Mesenchymal stem cell (in vitro differentiated cells and primary cell): Measurements from ENCODE around the gene ARHGEF40.

Source experiments
- DNase-seq: peaks from one replicate; pipeline ENCODE4 v3.0.0-alpha.2; 2013
- H2AFZ ChIP-seq: one replicate; pipeline ENCODE4 v1.6.1; 2013; ENCODE audit warnings: low read depth, mild to moderate bottlenecking, control low read depth, inconsistent platforms, low read length, moderate library complexity
- H2AK5ac ChIP-seq: 2 replicates; pipeline ENCODE4 v1.6.1; 2013; ENCODE audit warnings: low read length, moderate library complexity, mild to moderate bottlenecking, inconsistent platforms; ENCODE audit not compliant: severe bottlenecking
- H2BK120ac ChIP-seq: one replicate; pipeline ENCODE4 v1.6.1; 2013; ENCODE audit warnings: low read depth, mild to moderate bottlenecking, inconsistent platforms, low read length, moderate library complexity
- H2BK12ac ChIP-seq, 2 experiments: one replicate each; pipeline ENCODE4 v1.6.1; 2013; ENCODE audit warnings: inconsistent platforms in 2 of 2, low read length in 2 of 2, mild to moderate bottlenecking in 2 of 2, moderate library complexity in 2 of 2, control low read depth in 1 of 2
- H2BK15ac ChIP-seq: one replicate; pipeline ENCODE4 v1.6.1; 2013; ENCODE audit warnings: mild to moderate bottlenecking, low read depth, inconsistent platforms; ENCODE audit not compliant: poor library complexity, severe bottlenecking
- H2BK5ac ChIP-seq: 2 replicates; pipeline ENCODE4 v1.6.1; 2013; ENCODE audit warnings: low read depth, mild to moderate bottlenecking, low read length, control low read depth, inconsistent platforms; ENCODE audit not compliant: poor library complexity, severe bottlenecking
- H3K14ac ChIP-seq, 2 experiments: one replicate each; pipeline ENCODE4 v1.6.1; 2013; ENCODE audit warnings: inconsistent platforms in 2 of 2, low read length in 2 of 2, control low read depth in 1 of 2, mild to moderate bottlenecking in 1 of 2, moderate library complexity in 1 of 2
- H3K18ac ChIP-seq, 2 experiments: one replicate each; pipeline ENCODE4 v1.6.1; 2013; ENCODE audit warnings: inconsistent platforms in 2 of 2, low read length in 2 of 2, control low read depth in 1 of 2, low read depth in 1 of 2, mild to moderate bottlenecking in 1 of 2
- H3K23ac ChIP-seq, 2 experiments: one replicate each; pipeline ENCODE4 v1.6.1; 2013; ENCODE audit warnings: inconsistent platforms in 2 of 2, low read length in 2 of 2, mild to moderate bottlenecking in 2 of 2, moderate library complexity in 2 of 2, control low read depth in 1 of 2
- H3K27ac ChIP-seq: 2 replicates; pipeline ENCODE4 v1.5.1; 2013; ENCODE audit warnings: mild to moderate bottlenecking, moderate library complexity, low read length, control low read depth, inconsistent platforms; ENCODE audit not compliant: poor library complexity, severe bottlenecking
- H3K27me3 ChIP-seq, 2 experiments: 2 replicates each; pipeline versions ENCODE4 v1.6.1 to v1.7.0; 2013; ENCODE audit warnings: low read length in 2 of 2, mild to moderate bottlenecking in 2 of 2, moderate library complexity in 2 of 2, control low read depth in 1 of 2, inconsistent platforms in 1 of 2; ENCODE audit not compliant: control insufficient read depth in 1 of 2, insufficient read depth in 1 of 2
- H3K36me3 ChIP-seq, 2 experiments: 2 replicates each; pipeline versions ENCODE4 v1.6.1 to v1.7.0; 2013; ENCODE audit warnings: low read length in 2 of 2, control low read depth in 1 of 2, inconsistent platforms in 1 of 2, low read depth in 1 of 2, mild to moderate bottlenecking in 1 of 2; ENCODE audit not compliant: insufficient read depth in 2 of 2, control insufficient read depth in 1 of 2
- H3K4ac ChIP-seq, 2 experiments: one replicate each; pipeline ENCODE4 v1.6.1; 2013; ENCODE audit warnings: inconsistent platforms in 2 of 2, low read length in 2 of 2, mild to moderate bottlenecking in 2 of 2, moderate library complexity in 2 of 2, control low read depth in 1 of 2, low read depth in 1 of 2
- H3K4me1 ChIP-seq: 2 replicates; pipeline ENCODE4 v1.6.1; 2013; ENCODE audit warnings: low read depth, low read length, control low read depth; ENCODE audit not compliant: control insufficient read depth, insufficient read depth
- H3K4me2 ChIP-seq: 2 replicates; pipeline ENCODE4 v1.6.1; 2013; ENCODE audit warnings: low read length, mild to moderate bottlenecking, inconsistent platforms; ENCODE audit not compliant: poor library complexity, severe bottlenecking
- H3K4me3 ChIP-seq, 2 experiments: 2 replicates each; pipeline versions ENCODE4 v1.5.1 to v1.7.0; 2013; ENCODE audit warnings: low read length in 2 of 2, mild to moderate bottlenecking in 2 of 2, control low read depth in 1 of 2, low read depth in 1 of 2; ENCODE audit not compliant: insufficient read depth in 1 of 2
- H3K79me1 ChIP-seq: replicated peaks from 2 replicates; pipeline ENCODE4 v1.6.1; 2013; ENCODE audit warnings: mild to moderate bottlenecking, control low read depth, low read length, inconsistent platforms; ENCODE audit not compliant: poor library complexity, severe bottlenecking
- H3K9ac ChIP-seq: 2 replicates; pipeline ENCODE4 v1.7.0; 2013; ENCODE audit warnings: mild to moderate bottlenecking, low read length, moderate library complexity
- H3K9me3 ChIP-seq: 2 replicates; pipeline ENCODE4 v1.7.0; 2013; ENCODE audit warnings: mild to moderate bottlenecking, low read length; ENCODE audit not compliant: control insufficient read depth
- H4K8ac ChIP-seq: one replicate; pipeline ENCODE4 v1.6.1; 2013; ENCODE audit warnings: inconsistent platforms, mild to moderate bottlenecking, low read length, moderate library complexity
- H4K91ac ChIP-seq: one replicate; pipeline ENCODE4 v1.6.1; 2013; ENCODE audit warnings: mild to moderate bottlenecking, low read length, inconsistent platforms
- WGBS: methylation state at CpG from one replicate; pipeline ENCODE4 v1.1.7; 2013; ENCODE audit warnings: mixed read lengths; 5-methylcytosine and 5-hydroxymethylcytosine counted together

ARHGEF40 gene

DNA sequence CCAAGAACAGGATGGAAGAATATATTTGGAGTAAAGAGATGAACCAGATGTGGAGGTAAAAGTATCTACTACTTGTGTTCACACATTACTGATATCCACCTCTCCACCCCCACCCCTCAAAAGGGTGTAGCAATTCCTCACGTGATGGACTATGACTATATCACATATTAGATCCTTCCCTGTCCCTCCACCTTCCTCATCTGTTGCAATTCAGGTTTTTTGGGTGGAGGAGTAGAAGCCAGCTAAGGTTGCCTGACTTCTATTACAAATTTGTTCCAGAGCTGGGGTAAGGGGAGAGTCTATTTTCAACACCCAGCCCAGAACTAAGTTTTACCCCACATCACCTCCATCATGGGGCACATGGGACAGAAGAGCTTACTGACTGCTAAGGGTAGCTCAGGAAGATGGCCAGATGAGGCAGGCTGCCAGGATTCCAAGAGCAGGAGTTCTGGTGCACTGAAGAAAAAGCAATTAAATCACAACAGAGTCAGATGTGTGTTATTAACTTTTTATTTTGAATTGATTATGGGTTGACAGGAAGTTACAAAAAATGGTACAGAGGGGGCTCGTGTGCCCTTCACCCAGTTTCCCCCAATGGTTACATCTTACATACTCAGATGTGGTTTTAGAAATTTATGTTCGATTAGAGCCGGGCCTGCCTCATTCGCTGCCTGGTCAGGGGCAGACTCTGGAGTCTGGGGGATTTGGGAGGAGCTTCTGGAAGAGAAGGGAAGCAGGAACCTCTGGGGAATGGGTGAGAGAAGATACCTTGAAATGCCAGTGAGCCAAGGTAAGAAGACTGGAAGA lies 37.6 kb upstream of the ARHGEF40 start:
- no peak overlapping the region for H3K4me3 ChIP-seq
- H3K79me1 ChIP-seq: no peaks in the 10 kb centered on the region
- no peaks in the 10 kb centered on the region for H3K4me1 ChIP-seq
- H3K14ac ChIP-seq: no peak overlapping the region
- no peak overlapping the region for H2BK15ac ChIP-seq
- H2BK12ac ChIP-seq: no peak overlapping the region
- WGBS: 56% methylated on average over 5 of the region's 5 CpGs
- H3K9ac ChIP-seq: no peak overlapping the region
- H3K27ac ChIP-seq: no peak overlapping the region
- H2BK5ac ChIP-seq: no peak overlapping the region
- peaks cover 36 to 62% of the 10 kb centered on the region in 2 experiments for H3K27me3 ChIP-seq
- H2AK5ac ChIP-seq: no peak overlapping the region
- no peak overlapping the region for H2AFZ ChIP-seq
- no peak overlapping the region for H4K91ac ChIP-seq
- no peak overlapping the region for H3K4me2 ChIP-seq
- no peak overlapping the region for H3K4ac ChIP-seq
- no peak for DNase-seq
- no peak overlapping the region for H4K8ac ChIP-seq
- no peak overlapping the region for H3K18ac ChIP-seq
- no peaks in the 10 kb centered on the region for H3K36me3 ChIP-seq
- H2BK120ac ChIP-seq: no peak overlapping the region
- no peaks in the 10 kb centered on the region for H3K9me3 ChIP-seq
- no peak overlapping the region for H3K23ac ChIP-seq

DNA sequence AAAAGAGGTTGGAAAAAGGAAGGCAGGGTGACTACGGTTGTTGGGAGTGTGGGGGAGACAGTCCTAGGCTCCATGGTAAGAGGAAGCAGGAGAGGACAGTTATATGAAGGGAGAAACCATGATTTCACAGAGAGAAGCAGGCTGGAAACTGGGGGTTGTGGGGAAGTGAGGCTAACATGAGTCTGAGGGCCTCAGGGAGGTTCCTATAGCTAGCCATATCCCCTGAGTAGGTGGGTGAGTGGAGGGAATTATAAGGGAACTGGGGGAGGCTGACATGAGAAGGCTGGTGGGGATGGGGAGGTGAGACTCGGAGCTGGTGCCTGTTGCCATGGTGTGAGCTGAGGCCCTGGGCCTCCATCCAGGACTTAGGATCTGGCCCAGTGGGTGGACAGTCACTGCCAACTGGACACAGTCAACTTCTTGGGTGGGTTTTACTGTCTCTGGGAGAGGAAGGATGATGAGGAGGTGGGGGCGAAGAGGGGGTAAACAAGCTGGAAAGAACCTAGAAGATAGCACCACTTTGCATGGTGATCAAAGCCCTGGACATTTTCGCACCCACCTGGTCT lies 36.9 kb upstream of the ARHGEF40 start:
- H3K4me3 ChIP-seq: no peak overlapping the region

DNA sequence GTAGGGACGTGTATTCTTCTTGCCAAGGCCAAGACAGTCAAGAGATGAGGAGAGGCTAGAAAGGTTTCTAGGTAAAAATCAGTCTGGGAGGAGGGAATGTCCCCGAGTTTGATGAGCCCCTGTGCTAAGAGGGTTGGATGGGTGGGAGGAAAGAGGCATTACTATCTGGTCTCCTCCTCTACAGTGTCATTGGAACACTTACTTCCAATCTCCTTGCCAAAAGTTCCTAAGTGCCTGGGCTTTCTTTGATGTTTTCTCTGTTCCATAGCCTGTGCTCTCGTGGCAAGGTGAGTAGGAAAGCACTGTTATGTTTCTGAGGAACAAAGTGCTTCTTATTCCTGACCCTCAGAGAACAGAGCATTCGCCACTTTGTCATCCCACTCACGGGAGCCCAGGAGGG lies 35.4 kb upstream of the ARHGEF40 start, which contains the start of gene RNASE13:
Gene RNASE13, minus strand, starts transcription at position 101 of the 400 bp plus-strand sequence. CDS start 519 bp downstream, outside the sequence.
- Histone ChIP-seq H2BK5ac (no peak within 1 kb of the TSS), H3K79me1 (no peaks in the 10 kb centered on the region), H4K8ac (no peak within 1 kb of the TSS), H2BK12ac (no peak within 1 kb of the TSS), H2AK5ac (no peak within 1 kb of the TSS), H3K14ac (no peak within 1 kb of the TSS), H2AFZ (no peak within 1 kb of the TSS), H3K27ac (no peak within 1 kb of the TSS), H3K23ac (no peak within 1 kb of the TSS), H3K4ac (no peak within 1 kb of the TSS), H3K4me1 (peaks cover 2% of the 10 kb centered on the region), H2BK15ac (no peak within 1 kb of the TSS), H4K91ac (no peak within 1 kb of the TSS), H3K27me3 (peaks cover 32 to 60% of the 10 kb centered on the region in 2 experiments), H3K4me3 (no peak within 1 kb of the TSS), H3K9me3 (no peaks in the 10 kb centered on the region), H3K9ac (no peak within 1 kb of the TSS), H3K4me2 (no peak within 1 kb of the TSS), H3K18ac (no peak within 1 kb of the TSS), H3K36me3 (no peaks in the 10 kb centered on the region), H2BK120ac (no peak within 1 kb of the TSS)
- no peak for DNase-seq
- WGBS: 65% methylated on average over 4 of the region's 5 CpGs

More for the DNA sequence above, 36.9 kb upstream of the ARHGEF40 start:
- H2BK5ac ChIP-seq: no peak overlapping the region
- DNase-seq: no peak
- H2AFZ ChIP-seq: no peak overlapping the region
- H3K9me3 ChIP-seq: no peaks in the 10 kb centered on the region
- no peaks in the 10 kb centered on the region for H3K36me3 ChIP-seq
- no peak overlapping the region for H3K14ac ChIP-seq
- H3K4ac ChIP-seq: no peak overlapping the region
- WGBS: 91% methylated on average over 4 of the region's 4 CpGs
- no peak overlapping the region for H3K4me2 ChIP-seq
- H2BK120ac ChIP-seq: no peak overlapping the region
- H4K8ac ChIP-seq: no peak overlapping the region
- H2BK12ac ChIP-seq: no peak overlapping the region
- no peak overlapping the region for H3K23ac ChIP-seq
- no peak overlapping the region for H4K91ac ChIP-seq
- H3K18ac ChIP-seq: no peak overlapping the region
- no peak overlapping the region for H2BK15ac ChIP-seq
- H3K4me1 ChIP-seq: no peaks in the 10 kb centered on the region
- no peak overlapping the region for H3K27ac ChIP-seq
- peaks cover 36 to 62% of the 10 kb centered on the region in 2 experiments for H3K27me3 ChIP-seq
- no peak overlapping the region for H2AK5ac ChIP-seq
- no peak overlapping the region for H3K9ac ChIP-seq
- H3K79me1 ChIP-seq: no peaks in the 10 kb centered on the region

DNA sequence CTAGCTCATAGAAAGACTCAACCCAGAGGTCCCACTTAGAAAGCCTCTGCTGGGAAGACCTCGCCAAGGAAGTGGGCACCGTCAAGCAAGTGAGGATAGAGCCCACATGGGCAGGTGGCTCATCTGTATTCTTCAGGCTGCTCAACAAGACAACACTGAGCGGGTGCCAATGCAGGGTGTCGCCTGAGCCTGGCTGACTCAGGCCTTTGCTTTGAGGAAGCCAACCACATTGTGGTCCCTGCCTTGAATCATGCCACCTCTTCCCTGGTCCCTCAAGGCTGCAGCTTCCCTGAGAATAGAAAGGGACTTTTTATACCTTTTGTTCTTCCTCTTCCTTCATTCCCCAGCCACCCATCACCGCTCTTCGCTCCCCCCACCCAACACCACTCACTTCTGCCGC lies 33.4 kb upstream of the ARHGEF40 start:
- WGBS: 86% methylated on average over 7 of the region's 7 CpGs

More for the DNA sequence above, 33.4 kb upstream of the ARHGEF40 start:
- H2BK15ac ChIP-seq: no peak overlapping the region
- no peaks in the 10 kb centered on the region for H3K36me3 ChIP-seq
- no peak overlapping the region for H3K4me2 ChIP-seq
- H2AK5ac ChIP-seq: no peak overlapping the region
- no peak overlapping the region for H3K18ac ChIP-seq
- no peaks in the 10 kb centered on the region for H3K79me1 ChIP-seq
- H3K9ac ChIP-seq: no peak overlapping the region
- H4K91ac ChIP-seq: no peak overlapping the region
- no peak overlapping the region for H3K23ac ChIP-seq
- H2BK120ac ChIP-seq: no peak overlapping the region
- no peak overlapping the region for H2BK12ac ChIP-seq
- H3K4me1 ChIP-seq: peaks cover 2% of the 10 kb centered on the region
- no peak overlapping the region for H4K8ac ChIP-seq
- H3K4me3 ChIP-seq: no peak overlapping the region
- H3K4ac ChIP-seq: no peak overlapping the region
- H2BK5ac ChIP-seq: no peak overlapping the region
- H3K9me3 ChIP-seq: no peaks in the 10 kb centered on the region
- DNase-seq: no peak
- no peak overlapping the region for H3K14ac ChIP-seq
- H3K27me3 ChIP-seq: peaks cover 24 to 42% of the 10 kb centered on the region in 2 experiments
- no peak overlapping the region for H2AFZ ChIP-seq
- H3K27ac ChIP-seq: no peak overlapping the region
